GM06990 (cell line): ENCODE data around the gene ALX4.

Source experiments
- DNase-seq: peaks from one replicate; pipeline ENCODE4 v3.0.0-alpha.2; 2011; ENCODE audit not compliant: insufficient read length; ENCODE audit errors: extremely low read depth
- H3K27me3 ChIP-seq: replicated peaks from 2 replicates; pipeline ENCODE4 v1.6.0; 2011; ENCODE audit warnings: low read length; ENCODE audit not compliant: control insufficient read depth, insufficient read depth
- H3K36me3 ChIP-seq: 2 replicates; pipeline ENCODE4 v1.5.1; 2011; ENCODE audit warnings: low read length; ENCODE audit not compliant: control insufficient read depth, insufficient read depth
- H3K4me3 ChIP-seq: replicated peaks from 2 replicates; pipeline ENCODE4 v1.5.1; 2011; ENCODE audit warnings: low read depth, mild to moderate bottlenecking, control low read depth, low read length
- TF ChIP-seq, protein P1 (sequence below): IDR thresholded peaks from 2 replicates; pipeline ENCODE4 v1.5.1; 2011; ENCODE audit warnings: low read length, control low read depth, mild to moderate bottlenecking, inconsistent platforms; ENCODE audit not compliant: insufficient read depth, poor library complexity, severe bottlenecking

Gene ALX4

DNA sequence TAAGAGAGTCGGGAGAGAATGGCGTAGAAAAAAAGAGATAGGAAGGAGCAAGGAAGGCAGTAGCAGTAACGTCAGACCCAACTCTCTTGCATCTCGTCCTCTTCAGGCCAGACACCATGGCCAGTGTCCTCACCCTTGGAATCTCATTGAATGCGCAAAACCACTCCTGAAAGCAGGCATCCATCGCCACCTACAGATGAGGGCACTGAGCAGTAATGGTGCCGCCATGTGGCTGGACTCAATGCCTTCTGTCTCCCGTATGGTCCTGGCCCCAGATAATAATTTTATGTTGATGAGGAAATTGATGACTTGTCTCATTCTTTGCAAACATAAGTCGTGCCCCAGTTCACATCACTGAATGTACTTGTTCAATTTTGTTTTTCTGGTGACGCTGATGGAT, 17.8 kb upstream of the ALX4 start:
- DNase-seq, result no peak
- Histone ChIP-seq H3K27me3 (peaks cover 8% of the 10 kb centered on the region), H3K36me3 (no peaks in the 10 kb centered on the region), H3K4me3 (no peak overlapping the region)
- TF ChIP-seq, protein P1, sequence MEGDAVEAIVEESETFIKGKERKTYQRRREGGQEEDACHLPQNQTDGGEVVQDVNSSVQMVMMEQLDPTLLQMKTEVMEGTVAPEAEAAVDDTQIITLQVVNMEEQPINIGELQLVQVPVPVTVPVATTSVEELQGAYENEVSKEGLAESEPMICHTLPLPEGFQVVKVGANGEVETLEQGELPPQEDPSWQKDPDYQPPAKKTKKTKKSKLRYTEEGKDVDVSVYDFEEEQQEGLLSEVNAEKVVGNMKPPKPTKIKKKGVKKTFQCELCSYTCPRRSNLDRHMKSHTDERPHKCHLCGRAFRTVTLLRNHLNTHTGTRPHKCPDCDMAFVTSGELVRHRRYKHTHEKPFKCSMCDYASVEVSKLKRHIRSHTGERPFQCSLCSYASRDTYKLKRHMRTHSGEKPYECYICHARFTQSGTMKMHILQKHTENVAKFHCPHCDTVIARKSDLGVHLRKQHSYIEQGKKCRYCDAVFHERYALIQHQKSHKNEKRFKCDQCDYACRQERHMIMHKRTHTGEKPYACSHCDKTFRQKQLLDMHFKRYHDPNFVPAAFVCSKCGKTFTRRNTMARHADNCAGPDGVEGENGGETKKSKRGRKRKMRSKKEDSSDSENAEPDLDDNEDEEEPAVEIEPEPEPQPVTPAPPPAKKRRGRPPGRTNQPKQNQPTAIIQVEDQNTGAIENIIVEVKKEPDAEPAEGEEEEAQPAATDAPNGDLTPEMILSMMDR, result no peak

DNA sequence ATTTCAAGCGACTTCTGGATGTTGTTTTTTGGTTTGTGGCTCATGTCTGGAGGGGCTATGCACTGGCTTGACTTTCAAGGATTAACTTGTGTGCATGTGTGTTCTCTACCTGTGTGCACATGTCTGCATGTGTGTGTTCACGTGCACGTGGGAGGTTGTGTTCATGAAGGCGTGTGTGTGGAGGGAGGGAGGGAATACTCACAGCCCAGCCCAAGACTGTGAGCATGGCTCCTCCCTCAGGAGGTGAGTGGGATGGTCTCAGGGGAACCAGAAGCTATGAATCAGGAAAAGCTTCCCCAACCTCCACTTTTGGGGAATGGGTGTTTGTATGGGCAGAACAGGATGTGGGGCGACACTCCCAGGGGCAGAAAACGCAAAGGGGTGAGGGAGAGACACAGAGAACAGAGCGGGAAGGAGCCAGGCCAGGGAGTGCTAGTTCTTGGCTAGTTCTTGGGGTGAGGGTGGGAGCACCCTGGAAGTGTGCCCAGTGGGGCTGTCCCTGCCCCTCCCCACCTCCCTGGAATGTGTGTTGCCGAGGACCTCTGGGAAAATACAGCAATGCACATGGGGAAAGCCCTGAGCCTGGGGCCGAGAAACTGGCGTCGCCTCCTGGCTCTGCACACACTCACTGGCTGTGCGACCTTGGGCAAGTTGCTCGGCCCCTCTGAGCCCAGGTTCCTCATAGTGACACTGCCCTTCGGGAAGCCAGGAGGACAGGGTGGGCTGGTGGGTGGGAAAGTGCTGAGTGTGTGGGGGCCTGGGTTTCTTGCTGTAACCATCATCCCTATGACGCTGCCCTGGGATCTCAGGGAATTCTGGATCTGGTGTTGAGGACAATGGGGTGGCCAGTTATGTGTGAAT, 16.9 kb upstream of the ALX4 start:
- Histone ChIP-seq H3K27me3 (peaks cover 8% of the 10 kb centered on the region), H3K36me3 (no peaks in the 10 kb centered on the region), H3K4me3 (no peak overlapping the region)
- TF ChIP-seq, protein P1, result no peak
- DNase-seq, result no peak

GRCh38 chr11:44325698-44326097, 15.8 kb upstream of the ALX4 start:
- no peak for DNase-seq
- Histone ChIP-seq H3K27me3 (peaks cover 11% of the 10 kb centered on the region), H3K4me3 (no peak overlapping the region), H3K36me3 (no peaks in the 10 kb centered on the region)
- TF ChIP-seq, protein P1, result no peak

DNA sequence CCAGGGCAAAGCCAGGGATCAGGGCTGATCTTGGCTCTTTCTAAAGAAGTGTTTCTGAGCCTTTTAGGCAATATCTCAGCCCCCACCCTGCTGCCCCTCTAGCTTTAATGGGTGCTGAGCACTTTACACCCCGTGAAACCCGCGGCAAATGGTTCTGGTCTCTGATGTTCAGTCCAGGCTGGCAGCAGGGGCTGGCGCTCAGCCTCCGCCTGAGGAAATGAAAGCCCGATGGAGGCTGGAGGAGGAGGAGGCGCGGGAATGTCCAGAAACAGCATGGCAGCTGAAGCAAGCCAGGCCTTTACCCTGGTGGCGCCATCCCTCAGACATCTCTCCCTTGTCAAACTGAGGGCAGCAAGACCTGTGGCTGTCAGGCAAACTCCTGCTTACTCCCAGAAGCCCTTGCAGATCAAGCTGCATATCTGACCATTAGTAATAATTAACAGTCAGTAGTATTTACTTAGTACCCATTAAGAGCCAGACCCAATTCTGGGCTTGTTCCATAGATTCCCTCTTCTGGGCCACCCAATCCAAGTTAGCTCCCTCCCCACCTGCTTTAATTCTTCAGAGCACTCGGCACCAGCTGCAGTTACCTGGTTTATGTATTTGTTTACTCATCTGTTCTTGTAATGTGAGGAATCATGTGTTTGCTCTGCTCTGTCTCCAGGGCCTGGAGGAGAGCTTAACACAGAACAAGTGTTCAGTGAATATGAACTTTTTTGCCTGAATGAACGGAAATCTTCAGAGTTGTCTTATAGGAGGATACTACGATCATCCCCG, 15.0 kb upstream of the ALX4 start:
- H3K27me3 ChIP-seq, result peaks cover 11% of the 10 kb centered on the region
- TF ChIP-seq, protein P1, result no peak
- no peak for DNase-seq
- no peaks in the 10 kb centered on the region for H3K36me3 ChIP-seq
- H3K4me3 ChIP-seq, result no peak overlapping the region

DNA sequence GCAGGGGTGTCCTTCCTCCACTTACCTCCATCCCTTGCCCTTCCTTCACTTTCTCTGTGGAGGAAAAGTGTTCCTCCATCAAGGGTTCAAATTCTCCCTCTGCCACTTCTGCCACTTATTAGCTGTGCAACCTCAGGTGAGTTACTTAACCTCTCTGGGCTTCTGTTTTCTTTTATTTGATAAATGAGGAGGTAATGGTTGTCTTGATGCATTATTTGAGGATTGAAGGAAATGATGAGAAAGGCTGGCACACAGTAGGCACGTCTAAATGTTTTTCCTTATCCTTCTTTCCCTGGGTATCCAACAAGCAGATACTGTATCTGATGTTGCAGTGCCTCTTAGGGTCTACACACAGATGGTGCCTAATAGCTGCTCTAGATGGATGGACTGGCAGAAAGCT, 14.3 kb upstream of the ALX4 start:
- H3K27me3 ChIP-seq, result peaks cover 12% of the 10 kb centered on the region
- DNase-seq, result no peak
- no peaks in the 10 kb centered on the region for H3K36me3 ChIP-seq
- TF ChIP-seq, protein P1, result no peak
- H3K4me3 ChIP-seq, result no peak overlapping the region
